SHP77 treated with DMSO at 0.1 percent for 48 hours (cell line): ENCODE results near the gene SLC25A15.
"Not testable (repeated sequence)": the region's sequence is repeated elsewhere in the genome, so short reads cannot be mapped to it uniquely, and the experiment has no call there.

Experiments
- DNase-seq: peaks from one replicate; lab custom pipeline; 2025; lab: John Stamatoyannopoulos, UW

Gene SLC25A15

GRCh38 chr13:40813667-40814454 lies 24.4 kb downstream of the SLC25A15 start:
- DNase-seq = no peak

GRCh38 chr13:40814803-40815202 lies 25.4 kb downstream of the SLC25A15 start:
- DNase-seq = no peak

- no peak for DNase-seq
These were observed 29.5 kb downstream of the SLC25A15 start for GRCh38 chr13:40818926-40819325.

GRCh38 chr13:40819797-40820315 lies 30.4 kb downstream of the SLC25A15 start:
- no peak for DNase-seq

GRCh38 chr13:40839725-40840124 lies 50.3 kb downstream of the SLC25A15 start:
- DNase-seq = not testable (repeated sequence)

- DNase-seq = not testable (repeated sequence)
These were observed 51.5 kb downstream of the SLC25A15 start for GRCh38 chr13:40840955-40841354.
